ENCODE measurements around the gene ARMC2. TPM values are rescaled to one million over a fixed set of nuclear protein-coding genes. Genes with fewer than 3 reads are reported as not detected.
A peak's percentile ranks its signal among the peaks of the same experiment; 100 is the strongest.

ARMC2 gene
- total and polyA plus RNA-seq, 5 experiments from 2014 or later = 2.4 to 9.4 (median 4.9) TPM

- Mint-ChIP-seq H3K27me3 (peaks cover 0 to 5% (median 1%) of the 10 kb centered on the region in 5 donors), H3K4me1 (peaks cover 7 to 40% (median 22%) of the 10 kb centered on the region in 4 donors), H3K27ac (peak overlapping the region in 6 of 10 donors; percentile 23 to 85 (median 48)), H3K36me3 (no peaks in the 10 kb centered on the region), H3K4me3 (peak overlapping the region in 2 of 10 donors; percentile 32 to 61), H3K9me3 (no peaks in the 10 kb centered on the region)
- POLR2A ChIA-PET = interaction anchor here (0.5 kb wide), 1 partner anchor 576 kb away, joined by 3 read pairs; no protein-coding TSS in a partner anchor
- ATAC-seq = no peak
- peak in 1 of 10 donors; percentile 14 for DNase-seq
These were observed 10.8 kb upstream of the ARMC2 start for GRCh38 chr6:108837236-108837971.

- POLR2A ChIA-PET = interaction anchor here (0.5 kb wide), 1 partner anchor 576 kb away, joined by 3 read pairs; no protein-coding TSS in a partner anchor
- Mint-ChIP-seq H3K9me3 (no peaks in the 10 kb centered on the region), H3K27me3 (peaks cover 0 to 5% (median 1%) of the 10 kb centered on the region in 5 donors), H3K4me1 (peaks cover 7 to 40% (median 22%) of the 10 kb centered on the region in 4 donors), H3K4me3 (peak overlapping the region in 3 of 10 donors; percentile 32 to 61 (median 50)), H3K36me3 (no peaks in the 10 kb centered on the region), H3K27ac (peak overlapping the region in 6 of 10 donors; percentile 23 to 85 (median 57))
- DNase-seq (no peak), ATAC-seq (no peak)
These were observed 10.0 kb upstream of the ARMC2 start for GRCh38 chr6:108838101-108838717.

- no peak for DNase-seq
- H3K4me1 Mint-ChIP-seq = peaks cover 7 to 40% (median 22%) of the 10 kb centered on the region in 4 donors
- no peak overlapping the region for H3K27ac Mint-ChIP-seq
- no peak overlapping the region for H3K4me3 Mint-ChIP-seq
- H3K9me3 Mint-ChIP-seq = no peaks in the 10 kb centered on the region
- no peak for ATAC-seq
- no peaks in the 10 kb centered on the region for H3K36me3 Mint-ChIP-seq
- POLR2A ChIA-PET = interaction anchor here (1.0 kb wide), 1 partner anchor 9 kb away, joined by 3 read pairs; the partner anchor contains the start of gene ARMC2
- peaks cover 0 to 5% (median 1%) of the 10 kb centered on the region in 5 donors for H3K27me3 Mint-ChIP-seq
These were observed 9.1 kb upstream of the ARMC2 start for GRCh38 chr6:108839083-108839642.

- Mint-ChIP-seq H3K4me3 (no peak overlapping the region), H3K27me3 (peaks cover 0 to 5% (median 0%) of the 10 kb centered on the region in 5 donors)
These were observed 7.3 kb upstream of the ARMC2 start for GRCh38 chr6:108840919-108841318.

GRCh38 chr6:108841377-108841855 lies 6.8 kb upstream of the ARMC2 start:
- Mint-ChIP-seq H3K27me3 (peaks cover 0 to 5% (median 0%) of the 10 kb centered on the region in 5 donors), H3K36me3 (no peaks in the 10 kb centered on the region), H3K4me3 (no peak overlapping the region), H3K4me1 (peaks cover 4 to 38% (median 18%) of the 10 kb centered on the region in 4 donors), H3K9me3 (no peaks in the 10 kb centered on the region), H3K27ac (peak overlapping the region in 2 of 10 donors; percentile 20 to 77)
- POLR2A ChIA-PET = interaction anchor here (1.0 kb wide), 1 partner anchor 297 kb away, joined by 3 read pairs; no protein-coding TSS in a partner anchor
- ATAC-seq (no peak), DNase-seq (no peak)

More at GRCh38 chr6:108840919-108841318, 7.3 kb upstream of the ARMC2 start:
- POLR2A ChIA-PET = interaction anchor here (1.0 kb wide), 1 partner anchor 296 kb away, joined by 3 read pairs; no protein-coding TSS in a partner anchor
- Mint-ChIP-seq H3K27ac (peak overlapping the region in 1 of 10 donors; percentile 20), H3K4me1 (peaks cover 4 to 35% (median 18%) of the 10 kb centered on the region in 4 donors), H3K36me3 (no peaks in the 10 kb centered on the region), H3K9me3 (no peaks in the 10 kb centered on the region)
- no peak for ATAC-seq
- DNase-seq = no peak

- Mint-ChIP-seq H3K4me3 (no peak overlapping the region), H3K9me3 (no peaks in the 10 kb centered on the region), H3K27me3 (peaks cover 0 to 5% (median 0%) of the 10 kb centered on the region in 5 donors), H3K36me3 (no peaks in the 10 kb centered on the region), H3K27ac (no peak overlapping the region), H3K4me1 (peaks cover 5 to 30% (median 12%) of the 10 kb centered on the region in 4 donors)
- POLR2A ChIA-PET = no interaction called here
- DNase-seq (no peak), ATAC-seq (no peak)
These were observed 4.1 kb upstream of the ARMC2 start for GRCh38 chr6:108844135-108844534.

GRCh38 chr6:108845145-108845544 lies 3.1 kb upstream of the ARMC2 start:
- POLR2A ChIA-PET = no interaction called here
- Mint-ChIP-seq H3K36me3 (no peaks in the 10 kb centered on the region), H3K27me3 (peaks cover 0 to 5% (median 0%) of the 10 kb centered on the region in 5 donors), H3K4me1 (peaks cover 5 to 29% (median 12%) of the 10 kb centered on the region in 4 donors), H3K4me3 (no peak overlapping the region), H3K27ac (no peak overlapping the region), H3K9me3 (no peaks in the 10 kb centered on the region)
- no peak for ATAC-seq
- no peak for DNase-seq

- H3K27ac Mint-ChIP-seq = peak overlapping the region in 1 of 10 donors; percentile 37
These were observed 2.1 kb upstream of the ARMC2 start for GRCh38 chr6:108846101-108846500.

GRCh38 chr6:108846628-108847027 lies 1.6 kb upstream of the ARMC2 start:
- peak overlapping the region in 1 of 10 donors; percentile 55 for H3K4me3 Mint-ChIP-seq
- no peak for ATAC-seq
- H3K36me3 Mint-ChIP-seq = no peaks in the 10 kb centered on the region
- peaks cover 0 to 3% (median 0%) of the 10 kb centered on the region in 5 donors for H3K27me3 Mint-ChIP-seq
- peaks cover 10 to 33% (median 15%) of the 10 kb centered on the region in 4 donors for H3K4me1 Mint-ChIP-seq
- no peak for DNase-seq
- H3K27ac Mint-ChIP-seq = peak overlapping the region in 1 of 10 donors; percentile 46
- POLR2A ChIA-PET = interaction anchor here (0.9 kb wide), 1 partner anchor 287 kb away, joined by 3 read pairs; no protein-coding TSS in a partner anchor
- no peaks in the 10 kb centered on the region for H3K9me3 Mint-ChIP-seq

More at GRCh38 chr6:108846101-108846500, 2.1 kb upstream of the ARMC2 start:
- H3K36me3 Mint-ChIP-seq = no peaks in the 10 kb centered on the region
- H3K9me3 Mint-ChIP-seq = no peaks in the 10 kb centered on the region
- POLR2A ChIA-PET = interaction anchor here (0.9 kb wide), 1 partner anchor 286 kb away, joined by 3 read pairs; no protein-coding TSS in a partner anchor
- H3K4me1 Mint-ChIP-seq = peaks cover 8 to 35% (median 14%) of the 10 kb centered on the region in 4 donors
- ATAC-seq (no peak), DNase-seq (no peak)
- peaks cover 0 to 5% (median 0%) of the 10 kb centered on the region in 5 donors for H3K27me3 Mint-ChIP-seq
- H3K4me3 Mint-ChIP-seq = peak overlapping the region in 2 of 10 donors; percentile 4 to 55

- ATAC-seq = peak; percentile 4 to 13
- H3K27ac Mint-ChIP-seq = peak overlapping the region; percentile 70 to 95 (median 91)
- H3K9me3 Mint-ChIP-seq = no peaks in the 10 kb centered on the region
- POLR2A ChIA-PET = interaction anchor here (0.9 to 2.4 kb wide), 6 partner anchors 9 to 289 kb away, joined by 3 to 11 read pairs (median 6); partner anchors contain the start of genes CEP57L1 and SESN1
- H3K4me1 Mint-ChIP-seq = peaks cover 10 to 33% (median 15%) of the 10 kb centered on the region in 4 donors
- peak overlapping the region; percentile 84 to 92 (median 90) for H3K4me3 Mint-ChIP-seq
- no peak for DNase-seq
- H3K27me3 Mint-ChIP-seq = no peaks in the 10 kb centered on the region
- no peaks in the 10 kb centered on the region for H3K36me3 Mint-ChIP-seq
These were observed 495 bp upstream of the ARMC2 start for GRCh38 chr6:108847738-108848115.

GRCh38 chr6:108850669-108851465 lies 2.6 kb downstream of the ARMC2 start:
- Mint-ChIP-seq H3K4me3 (peak overlapping the region in 1 of 10 donors; percentile 16), H3K27me3 (no peaks in the 10 kb centered on the region), H3K4me1 (peaks cover 10 to 33% (median 15%) of the 10 kb centered on the region in 4 donors), H3K27ac (peak overlapping the region in 7 of 10 donors; percentile 12 to 74 (median 36)), H3K9me3 (no peaks in the 10 kb centered on the region), H3K36me3 (peaks cover 11 to 20% (median 19%) of the 10 kb centered on the region in 3 donors)
- DNase-seq (no peak), ATAC-seq (no peak)
- POLR2A ChIA-PET = interaction anchor here (0.8 kb wide), 1 partner anchor 77 kb away, joined by 3 read pairs; no protein-coding TSS in a partner anchor
